ENCODE data around the gene PCNX1. TPM values are rescaled to one million over a fixed set of nuclear protein-coding genes. Genes with fewer than 3 reads are reported as not detected.

The PCNX1 gene
- total and polyA plus RNA-seq, 2 donors (not counting 1 experiment from before 2014, with no cell fraction given), result 17.0 to 84.5 TPM

DNA sequence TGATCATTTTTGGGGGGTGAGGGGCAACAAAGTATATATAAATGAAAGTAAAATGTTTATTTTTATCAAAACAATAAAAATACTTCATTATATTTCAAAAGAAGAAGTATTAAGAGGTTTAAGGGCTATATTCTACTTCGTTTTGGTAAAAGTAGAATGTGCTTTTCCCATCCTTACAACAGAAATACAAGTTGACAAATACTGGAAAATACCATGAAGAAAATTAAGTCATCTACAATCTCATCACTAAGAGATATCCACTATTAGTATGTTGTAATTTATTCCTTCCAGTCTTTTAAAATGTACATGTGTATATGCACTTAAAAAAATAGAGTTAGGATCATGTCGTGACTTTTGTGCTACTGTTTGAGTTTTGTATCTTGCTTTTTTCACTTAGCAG is 92.8 kb downstream of the PCNX1 start:
- no peaks in the 10 kb centered on the region for H3K27me3 ChIP-seq (replicated peaks in 1 of 4; ENCODE audit: control extremely low read depth in 1 of 4, control insufficient read depth in 3 of 4, insufficient read depth in 4 of 4, low read length in 3 of 4)
- no peak overlapping the region for H3K4me2 ChIP-seq (replicated peaks; ENCODE audit: low read depth, low read length, poor library complexity, severe bottlenecking)
- ATAC-seq (ENCODE audit: low read depth) (no peak), DNase-seq (no peak)
- H3K27me3 Mint-ChIP-seq, result no peaks in the 10 kb centered on the region
- H2AFZ ChIP-seq (ENCODE audit: insufficient read depth, low read depth, low read length, poor library complexity, severe bottlenecking), result no peak overlapping the region
- no CpG with 5 or more reads among the region's 2 CpGs for WGBS (ENCODE audit: insufficient coverage)
- no peaks in the 10 kb centered on the region for H3K79me2 ChIP-seq (ENCODE audit: control insufficient read depth, insufficient read depth, low read length)
- H3K27ac ChIP-seq (ENCODE audit: low read length in 2 of 2), result no peak overlapping the region
- no peaks in the 10 kb centered on the region for H4K20me1 ChIP-seq (ENCODE audit: control insufficient read depth, insufficient read depth, low read length, poor library complexity, severe bottlenecking)
- ChIA-PET CTCF (interaction anchor here (0.7 kb wide), 1 partner anchor 9 kb away, joined by 3 read pairs; no protein-coding TSS in a partner anchor), POLR2A (interaction anchor here (0.7 kb wide), 1 partner anchor 639 kb away, joined by 4 read pairs; no protein-coding TSS in a partner anchor)
- no peak for TF ChIP-seq EZH2 (IDR thresholded peaks at IDR 0.05; ENCODE audit: borderline replicate concordance, insufficient read depth, low read depth, low read length, poor library complexity, severe bottlenecking)
- TF ChIP-seq, protein P1, sequence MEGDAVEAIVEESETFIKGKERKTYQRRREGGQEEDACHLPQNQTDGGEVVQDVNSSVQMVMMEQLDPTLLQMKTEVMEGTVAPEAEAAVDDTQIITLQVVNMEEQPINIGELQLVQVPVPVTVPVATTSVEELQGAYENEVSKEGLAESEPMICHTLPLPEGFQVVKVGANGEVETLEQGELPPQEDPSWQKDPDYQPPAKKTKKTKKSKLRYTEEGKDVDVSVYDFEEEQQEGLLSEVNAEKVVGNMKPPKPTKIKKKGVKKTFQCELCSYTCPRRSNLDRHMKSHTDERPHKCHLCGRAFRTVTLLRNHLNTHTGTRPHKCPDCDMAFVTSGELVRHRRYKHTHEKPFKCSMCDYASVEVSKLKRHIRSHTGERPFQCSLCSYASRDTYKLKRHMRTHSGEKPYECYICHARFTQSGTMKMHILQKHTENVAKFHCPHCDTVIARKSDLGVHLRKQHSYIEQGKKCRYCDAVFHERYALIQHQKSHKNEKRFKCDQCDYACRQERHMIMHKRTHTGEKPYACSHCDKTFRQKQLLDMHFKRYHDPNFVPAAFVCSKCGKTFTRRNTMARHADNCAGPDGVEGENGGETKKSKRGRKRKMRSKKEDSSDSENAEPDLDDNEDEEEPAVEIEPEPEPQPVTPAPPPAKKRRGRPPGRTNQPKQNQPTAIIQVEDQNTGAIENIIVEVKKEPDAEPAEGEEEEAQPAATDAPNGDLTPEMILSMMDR (IDR thresholded peaks at IDR 0.05), result no peak
- peaks cover 2% of the 10 kb centered on the region for H3K4me1 Mint-ChIP-seq
- peaks cover 0 to 2% (median 0%) of the 10 kb centered on the region in 3 donors for H3K9me3 ChIP-seq (ENCODE audit: control extremely low read depth in 1 of 3, control insufficient read depth in 2 of 3, insufficient read depth in 1 of 3, low read length in 2 of 3)
- H3K4me3 ChIP-seq (ENCODE audit: control extremely low read depth in 1 of 5, extremely low read depth in 1 of 5, insufficient read depth in 1 of 5, low read depth in 2 of 5, low read length in 4 of 5), result no peak overlapping the region
- H3K4me3 Mint-ChIP-seq, result no peak overlapping the region
- no peaks in the 10 kb centered on the region for H3K4me1 ChIP-seq (ENCODE audit: control insufficient read depth in 2 of 2, insufficient read depth in 2 of 2, low read length in 2 of 2)
- no peak overlapping the region for H3K9ac ChIP-seq (ENCODE audit: low read length)
- H3K36me3 ChIP-seq (replicated peaks in 1 of 2; ENCODE audit: control extremely low read depth in 1 of 2, control insufficient read depth in 1 of 2, extremely low read depth in 1 of 2, insufficient read depth in 2 of 2, low read length in 1 of 2), result peaks cover 13 to 15% of the 10 kb centered on the region in 2 experiments
- intact Hi-C loops (cut with micrococcal nuclease), result no loop called here
- no peaks in the 10 kb centered on the region for H3K9me3 Mint-ChIP-seq (ENCODE audit: insufficient read depth)
- no peak overlapping the region for H3K27ac Mint-ChIP-seq

DNA sequence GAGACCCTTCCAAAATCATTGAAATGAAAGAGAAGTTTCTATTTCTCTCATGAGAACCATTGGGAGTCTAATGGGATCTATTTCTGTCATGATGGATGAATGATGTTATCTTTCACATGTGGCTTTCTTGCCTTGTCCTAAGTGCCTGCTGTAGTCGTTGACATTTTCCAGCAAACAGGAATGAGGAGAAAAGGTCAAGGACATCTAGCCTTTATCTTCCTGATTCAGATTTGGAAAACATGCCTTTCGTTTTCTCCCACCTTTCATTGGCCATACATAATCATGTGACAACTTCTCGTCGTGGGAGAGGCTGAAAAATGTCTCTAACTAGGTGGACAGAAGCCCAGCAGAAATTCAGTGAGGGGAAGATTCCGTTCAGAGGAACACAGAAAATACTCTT is 94.5 kb downstream of the PCNX1 start:
- Histone ChIP-seq H3K4me3 (ENCODE audit: control extremely low read depth in 1 of 5, extremely low read depth in 1 of 5, insufficient read depth in 1 of 5, low read depth in 2 of 5, low read length in 4 of 5) (no peak overlapping the region), H3K9me3 (ENCODE audit: control extremely low read depth in 1 of 3, control insufficient read depth in 2 of 3, insufficient read depth in 1 of 3, low read length in 2 of 3) (peaks cover 0 to 2% (median 0%) of the 10 kb centered on the region in 3 donors), H4K20me1 (ENCODE audit: control insufficient read depth, insufficient read depth, low read length, poor library complexity, severe bottlenecking) (no peaks in the 10 kb centered on the region), H3K79me2 (ENCODE audit: control insufficient read depth, insufficient read depth, low read length) (no peaks in the 10 kb centered on the region), H3K4me2 (replicated peaks; ENCODE audit: low read depth, low read length, poor library complexity, severe bottlenecking) (no peak overlapping the region), H3K9ac (ENCODE audit: low read length) (no peak overlapping the region), H3K4me1 (ENCODE audit: control insufficient read depth in 2 of 2, insufficient read depth in 2 of 2, low read length in 2 of 2) (no peaks in the 10 kb centered on the region), H3K27ac (ENCODE audit: low read length in 2 of 2) (no peak overlapping the region), H3K27me3 (replicated peaks in 1 of 4; ENCODE audit: control extremely low read depth in 1 of 4, control insufficient read depth in 3 of 4, insufficient read depth in 4 of 4, low read length in 3 of 4) (no peaks in the 10 kb centered on the region), H2AFZ (ENCODE audit: insufficient read depth, low read depth, low read length, poor library complexity, severe bottlenecking) (no peak overlapping the region), H3K36me3 (replicated peaks in 1 of 2; ENCODE audit: control extremely low read depth in 1 of 2, control insufficient read depth in 1 of 2, extremely low read depth in 1 of 2, insufficient read depth in 2 of 2, low read length in 1 of 2) (peaks cover 12 to 16% of the 10 kb centered on the region in 2 experiments)
- DNase-seq (no peak), ATAC-seq (ENCODE audit: low read depth) (no peak)
- ChIA-PET POLR2A (no interaction called here), CTCF (no interaction called here)
- H3K4me3 Mint-ChIP-seq, result no peak overlapping the region
- WGBS (ENCODE audit: insufficient coverage), result 100% methylated on average over 1 of the region's 5 CpGs
- no peak overlapping the region for H3K27ac Mint-ChIP-seq
- no peak for TF ChIP-seq EZH2 (IDR thresholded peaks at IDR 0.05; ENCODE audit: borderline replicate concordance, insufficient read depth, low read depth, low read length, poor library complexity, severe bottlenecking)
- TF ChIP-seq, protein P1 (IDR thresholded peaks at IDR 0.05), result no peak
- peaks cover 2% of the 10 kb centered on the region for H3K4me1 Mint-ChIP-seq
- H3K27me3 Mint-ChIP-seq, result no peaks in the 10 kb centered on the region
- intact Hi-C loops (cut with micrococcal nuclease), result no loop called here
- no peaks in the 10 kb centered on the region for H3K9me3 Mint-ChIP-seq (ENCODE audit: insufficient read depth)
